NCI-H1930 (cell line): ENCODE data around the gene RGS9BP.
"Not testable (repeated sequence)": the region's sequence is repeated elsewhere in the genome, so short reads cannot be mapped to it uniquely, and the experiment has no call there.

Experiments used
- DNase-seq, 2 experiments: peaks; one replicate each; lab custom pipeline; 2025; lab: John Stamatoyannopoulos, UW

Gene RGS9BP

GRCh38 chr19:32671883-32672593, 3.6 kb upstream of the RGS9BP start:
- DNase-seq = no peak

DNA sequence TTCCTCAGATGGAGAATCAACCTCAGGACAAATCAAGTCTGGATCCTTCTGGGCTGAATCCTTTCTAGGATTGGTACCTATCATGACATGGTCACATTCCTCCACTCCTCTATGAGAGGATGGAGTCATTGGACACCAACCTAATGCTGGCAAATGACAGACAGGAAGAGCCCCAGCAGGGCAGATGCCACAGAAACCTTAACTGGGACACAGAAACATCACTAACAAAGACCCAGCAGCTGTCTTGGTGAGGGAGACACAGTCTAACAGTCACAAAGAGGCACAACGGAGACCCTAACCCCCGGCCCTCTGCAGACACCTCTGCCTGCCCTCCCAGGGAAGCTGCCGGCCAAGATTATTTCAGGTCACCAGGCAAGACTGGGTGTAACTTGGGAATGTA, 2.8 kb upstream of the RGS9BP start:
- no peak for DNase-seq

DNA sequence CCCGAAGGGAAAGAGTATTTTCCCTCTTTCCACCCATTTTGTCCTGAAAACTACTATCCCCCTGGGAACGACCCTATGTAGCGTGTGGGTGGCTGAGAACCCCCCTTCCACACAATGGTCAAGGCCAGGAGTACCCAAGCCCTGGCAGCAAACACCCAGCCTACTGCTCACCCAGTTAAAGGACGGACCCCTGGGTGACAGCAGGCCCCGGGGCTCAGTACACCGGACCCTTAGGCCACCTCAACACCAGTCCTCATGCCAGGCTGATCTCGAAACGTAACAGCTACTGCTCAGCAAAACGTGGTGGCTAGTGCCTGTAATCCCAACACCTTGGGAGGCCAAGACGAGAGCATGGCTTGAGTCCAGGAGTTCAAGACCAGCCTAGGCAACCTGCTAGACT, 2.1 kb upstream of the RGS9BP start:
- DNase-seq = no peak

DNA sequence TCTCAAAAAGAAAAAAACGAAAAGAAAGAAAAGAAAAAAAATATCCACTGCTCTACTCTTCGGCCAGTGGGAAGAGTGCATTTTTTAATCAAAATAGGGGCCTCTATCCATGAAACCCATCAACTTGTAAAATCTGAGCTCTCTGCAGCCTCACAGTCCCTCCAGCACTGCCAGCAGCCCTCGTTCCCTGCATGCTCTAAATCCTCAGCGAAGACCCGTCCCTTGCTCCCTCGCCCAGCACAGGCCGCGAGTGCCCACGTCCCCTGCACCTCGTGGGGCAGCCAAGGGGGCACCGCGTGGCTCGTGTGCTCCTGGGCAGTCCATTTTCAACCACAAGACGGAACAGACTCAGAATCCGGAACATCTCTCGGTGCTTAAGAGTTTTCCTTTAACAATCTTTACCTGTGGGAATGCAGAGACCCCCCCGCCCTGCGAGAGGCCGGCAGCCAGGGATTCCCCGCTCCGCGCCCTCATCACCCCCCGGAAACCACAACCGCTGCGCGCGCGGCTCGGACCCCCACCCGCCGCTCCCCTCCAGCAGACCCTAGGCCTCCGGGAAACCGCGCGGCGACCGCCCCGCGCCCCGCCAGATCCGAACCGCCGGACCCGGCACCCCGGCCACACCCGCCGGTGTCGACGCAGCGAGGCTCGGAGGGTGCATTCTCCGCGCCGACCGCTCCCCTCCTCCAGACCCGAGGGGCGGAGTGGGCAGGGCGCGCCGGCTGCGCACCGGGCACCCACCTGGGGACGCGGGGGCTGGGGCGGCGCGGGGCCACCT, 1.3 kb upstream of the RGS9BP start:
- DNase-seq = no peak

DNA sequence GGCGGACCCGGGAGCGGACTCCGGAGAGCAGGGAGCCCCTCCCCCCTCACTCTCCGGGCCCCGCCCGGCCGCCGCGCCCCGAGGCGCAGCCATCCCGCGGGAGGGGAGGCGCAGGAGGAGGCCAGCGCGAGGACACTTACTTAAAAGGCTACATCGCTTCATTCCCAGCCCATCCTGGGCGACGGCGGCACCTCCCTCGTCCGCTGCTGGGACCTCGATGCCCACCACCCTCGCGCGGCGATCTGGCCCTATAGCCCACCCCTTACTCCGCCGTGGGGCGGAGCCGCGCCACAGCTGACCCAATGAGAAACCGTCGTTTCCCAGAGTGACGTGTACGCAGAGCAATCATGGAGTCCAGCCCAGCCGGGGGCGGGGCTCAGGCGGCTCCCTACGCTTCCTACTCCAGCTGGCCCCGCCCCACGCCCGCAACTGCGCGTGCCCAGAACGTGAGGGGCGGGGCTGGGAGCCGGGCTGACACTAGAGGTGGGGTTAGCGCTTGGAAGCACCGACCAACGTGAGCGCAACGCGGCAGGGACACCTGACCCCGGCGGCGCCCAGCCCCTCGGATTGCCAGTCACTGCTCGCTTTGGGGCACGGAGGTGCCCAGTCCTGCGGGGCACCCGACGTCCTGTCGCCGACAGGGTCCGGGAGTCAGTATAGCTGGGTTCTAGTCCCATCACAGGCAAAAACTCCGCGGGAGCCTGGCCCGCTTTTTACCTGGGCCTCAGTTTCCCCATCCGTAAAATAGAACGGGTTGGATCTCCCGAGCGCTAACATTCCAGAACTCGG, 523 bp upstream of the RGS9BP start, which contains the start of gene ANKRD27:
Gene ANKRD27 (minus strand): TSS at position 250 of the 789 bp plus-strand sequence. CDS start 16,165 bp downstream, outside the sequence.
- peak; percentile 99 to 100 for DNase-seq

GRCh38 chr19:32676186-32676894, 692 bp downstream of the RGS9BP start:
- peak; percentile 47 to 68 for DNase-seq

- no peak for DNase-seq
Measured at GRCh38 chr19:32676895-32677359, 1.3 kb downstream of the RGS9BP start.

GRCh38 chr19:32677657-32678056, 2.0 kb downstream of the RGS9BP start:
- DNase-seq = no peak

GRCh38 chr19:32680986-32681385, 5.3 kb downstream of the RGS9BP start:
- no peak for DNase-seq

GRCh38 chr19:32682317-32682716, 6.7 kb downstream of the RGS9BP start:
- DNase-seq = no peak

DNA sequence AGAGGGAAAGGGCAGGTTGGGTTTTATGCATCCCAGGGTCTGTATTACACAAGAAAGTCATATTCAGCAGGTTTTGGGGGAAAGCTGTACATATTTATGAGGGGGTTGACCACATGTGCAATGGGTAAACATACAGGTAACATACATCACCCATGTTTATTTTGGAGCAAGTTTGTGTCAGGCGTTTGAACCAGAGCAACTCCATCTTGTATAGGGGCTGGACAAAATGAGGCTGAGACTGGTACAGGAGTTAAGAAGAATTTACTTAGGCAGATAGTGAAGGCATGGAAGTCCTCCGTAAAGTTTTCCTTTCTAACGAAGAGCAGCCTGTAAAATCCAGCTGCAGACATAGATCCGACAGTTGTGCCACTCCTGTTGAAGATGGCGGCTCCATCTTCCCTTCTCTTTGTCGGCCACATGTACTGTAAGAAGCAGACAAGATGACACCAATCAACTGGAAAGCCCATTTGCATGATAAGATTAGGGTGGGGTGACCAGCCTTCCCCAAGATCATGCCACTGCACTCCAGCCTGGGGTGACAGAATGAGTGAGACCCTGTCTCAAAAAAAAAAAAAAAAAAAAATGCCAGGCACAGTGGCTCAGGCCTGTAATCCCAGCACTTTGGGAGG, 11.3 kb downstream of the RGS9BP start:
- DNase-seq = no peak

- DNase-seq = no peak
Measured at GRCh38 chr19:32687681-32688080, 12.0 kb downstream of the RGS9BP start.

GRCh38 chr19:32688311-32688710, 12.7 kb downstream of the RGS9BP start:
- DNase-seq = no peak

GRCh38 chr19:32691291-32691951, 15.8 kb downstream of the RGS9BP start, which contains the start of gene NUDT19:
TSS of gene NUDT19 (plus strand) at chr19:32691821. CDS start at chr19:32691961, 140 bp downstream.
- DNase-seq = peak; percentile 72 to 80

DNA sequence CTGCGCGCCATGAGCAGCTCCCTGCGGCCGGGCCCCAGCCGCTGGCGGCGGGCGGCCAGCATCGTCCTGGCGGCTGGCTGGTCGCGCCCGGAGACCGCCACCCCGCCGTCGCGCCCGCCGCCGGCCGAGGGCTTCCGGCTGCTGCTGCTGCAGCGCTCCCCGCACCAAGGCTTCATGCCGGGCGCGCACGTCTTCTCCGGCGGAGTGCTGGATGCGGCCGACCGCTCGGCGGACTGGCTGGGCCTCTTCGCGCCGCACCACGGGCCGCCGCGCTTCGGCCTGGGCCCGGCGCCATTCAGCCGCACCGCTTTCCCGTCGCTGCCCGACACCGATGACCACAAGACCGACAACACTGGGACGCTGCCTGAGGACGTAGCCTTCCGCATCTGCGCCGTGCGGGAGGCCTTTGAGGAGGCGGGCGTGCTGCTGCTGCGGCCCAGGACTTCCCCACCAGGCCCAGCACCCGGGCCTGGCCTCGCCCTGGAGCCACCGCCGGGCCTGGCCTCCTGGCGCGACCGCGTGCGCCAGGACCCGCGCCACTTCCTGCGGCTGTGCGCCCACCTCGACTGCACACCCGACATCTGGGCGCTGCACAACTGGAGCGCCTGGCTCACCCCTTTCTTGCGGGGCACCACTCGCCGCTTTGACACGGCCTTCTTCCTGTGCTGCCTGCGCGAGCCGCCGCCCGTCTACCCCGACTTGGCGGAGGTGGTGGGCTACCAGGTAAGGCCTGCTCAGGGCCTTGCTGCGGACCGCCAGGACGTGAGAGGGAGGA, 16.5 kb downstream of the RGS9BP start:
- peak; percentile 36 to 47 for DNase-seq

GRCh38 chr19:32692727-32693061, 17.0 kb downstream of the RGS9BP start:
- DNase-seq = no peak

- not testable (repeated sequence) for DNase-seq
Measured at GRCh38 chr19:32693151-32694108, 17.8 kb downstream of the RGS9BP start.

DNA sequence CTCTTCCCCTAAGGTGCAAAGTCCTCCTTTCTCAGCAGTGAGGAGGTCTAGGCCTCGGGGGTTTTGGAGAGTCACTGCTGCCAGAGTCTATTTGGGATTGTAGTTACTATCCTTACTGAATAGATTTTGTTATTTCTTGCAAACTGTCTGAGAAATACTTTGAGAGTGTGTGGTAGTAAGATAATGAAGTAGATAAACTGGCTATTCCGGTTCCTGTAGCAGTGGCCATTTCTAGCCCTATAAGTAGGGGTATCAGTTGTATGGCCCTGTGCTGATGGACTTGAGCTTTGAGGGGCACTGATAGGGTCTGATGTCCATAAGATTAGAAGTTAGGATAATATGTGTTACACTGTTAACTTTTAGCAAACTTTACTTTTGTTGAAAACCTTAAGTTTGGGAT, 18.7 kb downstream of the RGS9BP start:
- DNase-seq = not testable (repeated sequence)

- DNase-seq = not testable (repeated sequence)
Measured at GRCh38 chr19:32694851-32695250, 19.2 kb downstream of the RGS9BP start.
